MM.1S (cell line): ENCODE measurements around the gene IKBKG.

Source experiments
- DNase-seq: peaks from one replicate; pipeline ENCODE4 v3.0.0-alpha.2; 2015
- H2AFZ ChIP-seq: fragments of 300-600 bp; sonication (generic); 2 replicates; pipeline ENCODE4 v1.6.0; 2016; ENCODE audit warnings: antibody characterized with exemption, low read length
- H3F3A ChIP-seq: fragments of 300-600 bp; sonication (generic); 2 replicates; pipeline ENCODE4 v1.6.1; 2016; ENCODE audit warnings: mild to moderate bottlenecking, antibody characterized with exemption, low read length, moderate library complexity, mixed read lengths; ENCODE audit not compliant: insufficient read depth
- H3K27ac ChIP-seq: fragments of 300-600 bp; sonication (generic); 2 replicates; pipeline ENCODE4 v1.5.1; 2016; ENCODE audit warnings: mild to moderate bottlenecking, low read length
- H3K27me3 ChIP-seq: fragments of 300-600 bp; sonication (generic); replicated peaks from 2 replicates; pipeline ENCODE4 v1.6.0; 2016; ENCODE audit warnings: low read length; ENCODE audit not compliant: insufficient read depth
- H3K36me3 ChIP-seq: fragments of 300-600 bp; sonication (generic); replicated peaks from 2 replicates; pipeline ENCODE4 v1.6.1; 2016; ENCODE audit warnings: mild to moderate bottlenecking, low read length, mixed read lengths; ENCODE audit not compliant: insufficient read depth
- H3K4me1 ChIP-seq: fragments of 300-600 bp; sonication (generic); 2 replicates; pipeline ENCODE4 v1.6.1; 2016; ENCODE audit warnings: low read length, mixed read lengths
- H3K4me2 ChIP-seq: fragments of 300-600 bp; sonication (generic); 2 replicates; pipeline ENCODE4 v1.6.0; 2016; ENCODE audit warnings: low read depth, low read length
- H3K4me3 ChIP-seq: fragments of 300-600 bp; sonication (generic); 2 replicates; pipeline ENCODE4 v1.5.1; 2016; ENCODE audit warnings: low read length, mixed read lengths
- H3K79me2 ChIP-seq: fragments of 300-600 bp; sonication (generic); 2 replicates; pipeline ENCODE4 v1.6.1; 2016; ENCODE audit warnings: mixed run types, low read length, mixed read lengths
- H3K9ac ChIP-seq: fragments of 300-600 bp; sonication (generic); 2 replicates; pipeline ENCODE4 v1.6.1; 2016; ENCODE audit warnings: low read length, mixed read lengths
- H3K9me2 ChIP-seq: fragments of 300-600 bp; sonication (generic); replicated peaks from 2 replicates; pipeline ENCODE4 v1.6.1; 2016; ENCODE audit warnings: mild to moderate bottlenecking, low read length, mixed read lengths; ENCODE audit not compliant: insufficient read depth
- H3K9me3 ChIP-seq: fragments of 300-600 bp; sonication (generic); replicated peaks from 2 replicates; pipeline ENCODE4 v1.6.1; 2016; ENCODE audit warnings: mild to moderate bottlenecking, low read length, mixed read lengths; ENCODE audit not compliant: insufficient read depth
- H4K20me1 ChIP-seq: fragments of 300-600 bp; sonication (generic); 2 replicates; pipeline ENCODE4 v1.6.1; 2016; ENCODE audit warnings: mild to moderate bottlenecking, low read length, moderate library complexity, mixed read lengths; ENCODE audit not compliant: insufficient read depth
- CTCF ChIP-seq: fragments of 300-600 bp; sonication (generic); IDR thresholded peaks from 2 replicates; pipeline ENCODE4 v1.5.1; 2016; ENCODE audit warnings: antibody characterized with exemption, low read length, mixed read lengths
- EZH2 ChIP-seq: fragments of 300-600 bp; sonication (generic); optimal IDR thresholded peaks from 2 replicates; pipeline ENCODE3; 2017; ENCODE audit warnings: low read depth, mild to moderate bottlenecking, antibody characterized with exemption, low read length, mixed read lengths
- EZH2phosphoT487 ChIP-seq: fragments of 300-600 bp; sonication (generic); IDR thresholded peaks from 2 replicates; pipeline ENCODE4 v1.6.1; 2018; ENCODE audit warnings: antibody characterized with exemption, low read length

The IKBKG gene

GRCh38 chrX:154595559-154596249, 48.3 kb downstream of the IKBKG start:
- Histone ChIP-seq H2AFZ (no peak overlapping the region), H3K4me2 (no peak overlapping the region), H3K9me2 (no peaks in the 10 kb centered on the region), H3K36me3 (no peaks in the 10 kb centered on the region), H3K27ac (no peak overlapping the region), H4K20me1 (no peaks in the 10 kb centered on the region), H3K9ac (no peak overlapping the region), H3K27me3 (no peaks in the 10 kb centered on the region; the same call in 1 of the 2 replicates), H3K79me2 (no peaks in the 10 kb centered on the region), H3K4me1 (no peaks in the 10 kb centered on the region), H3F3A (no peaks in the 10 kb centered on the region), H3K9me3 (no peaks in the 10 kb centered on the region), H3K4me3 (no peak overlapping the region)
- TF ChIP-seq CTCF (no peak), EZH2 (no peak), EZH2phosphoT487 (no peak)
- DNase-seq = no peak

- H3K4me3 ChIP-seq = no peak overlapping the region
- no peak overlapping the region for H3K9ac ChIP-seq
- no peaks in the 10 kb centered on the region for H3K9me3 ChIP-seq
- no peak for TF ChIP-seq EZH2phosphoT487
- no peak for TF ChIP-seq CTCF
- no peak for TF ChIP-seq EZH2
- no peaks in the 10 kb centered on the region for H4K20me1 ChIP-seq
- H3K79me2 ChIP-seq = no peaks in the 10 kb centered on the region
- no peaks in the 10 kb centered on the region; the same call in 1 of the 2 replicates for H3K27me3 ChIP-seq
- H3F3A ChIP-seq = no peaks in the 10 kb centered on the region
- no peak overlapping the region for H2AFZ ChIP-seq
- H3K4me1 ChIP-seq = no peaks in the 10 kb centered on the region
- H3K4me2 ChIP-seq = no peak overlapping the region
- DNase-seq = no peak
- H3K9me2 ChIP-seq = no peaks in the 10 kb centered on the region
- no peaks in the 10 kb centered on the region for H3K36me3 ChIP-seq
- no peak overlapping the region for H3K27ac ChIP-seq
Measured at GRCh38 chrX:154596290-154596929, 49.0 kb downstream of the IKBKG start.

GRCh38 chrX:154597221-154597620, 49.8 kb downstream of the IKBKG start:
- no peak for DNase-seq
- H3K4me1 ChIP-seq = no peaks in the 10 kb centered on the region
- H2AFZ ChIP-seq = no peak overlapping the region
- H3K4me2 ChIP-seq = no peak overlapping the region
- TF ChIP-seq CTCF = no peak
- TF ChIP-seq EZH2 = no peak
- H3K9ac ChIP-seq = no peak overlapping the region
- H3K4me3 ChIP-seq = no peak overlapping the region
- no peak overlapping the region for H3K27ac ChIP-seq
- no peaks in the 10 kb centered on the region for H3K36me3 ChIP-seq
- no peaks in the 10 kb centered on the region for H4K20me1 ChIP-seq
- H3K9me3 ChIP-seq = no peaks in the 10 kb centered on the region
- no peaks in the 10 kb centered on the region for H3K79me2 ChIP-seq
- no peaks in the 10 kb centered on the region for H3F3A ChIP-seq
- no peaks in the 10 kb centered on the region; the same call in 1 of the 2 replicates for H3K27me3 ChIP-seq
- no peaks in the 10 kb centered on the region for H3K9me2 ChIP-seq
